Neural cell (in vitro differentiated cells): ENCODE measurements around the gene KBTBD3. TPM values are rescaled to one million over a fixed set of nuclear protein-coding genes. Genes with fewer than 3 reads are reported as not detected.
A peak's percentile ranks its signal among the peaks of the same experiment; 100 is the strongest.

Experiments
- H2AFZ ChIP-seq: fragments of 200-600, 300-800 bp; sonication (generic), shearing (Covaris generic); 2 replicates; pipeline ENCODE4 v1.6.0; 2014; ENCODE audit warnings: low read depth, mild to moderate bottlenecking, antibody characterized with exemption, low read length, moderate library complexity
- H3F3A ChIP-seq: fragments of 200-600 bp; shearing (Covaris generic); 2 replicates; pipeline ENCODE4 v1.6.1; 2016; ENCODE audit warnings: mild to moderate bottlenecking, moderate library complexity, mixed read lengths, antibody characterized with exemption, low read length; ENCODE audit not compliant: insufficient read depth, poor library complexity, severe bottlenecking
- H3K27ac ChIP-seq: fragments of 200-600, 300-800 bp; sonication (generic), shearing (Covaris generic); 2 replicates; pipeline ENCODE4 v1.5.1; 2014; ENCODE audit warnings: mild to moderate bottlenecking, low read length, moderate library complexity
- H3K27me3 ChIP-seq: fragments of 300-800, 200-600 bp; sonication (generic), shearing (Covaris generic); 2 replicates; pipeline ENCODE4 v1.6.0; 2014; ENCODE audit warnings: mild to moderate bottlenecking, low read depth, low read length, moderate library complexity; ENCODE audit not compliant: insufficient read depth
- H3K36me3 ChIP-seq: fragments of 300-800, 200-600 bp; sonication (generic), shearing (Covaris generic); 2 replicates; pipeline ENCODE4 v1.5.1; 2014; ENCODE audit warnings: mild to moderate bottlenecking, antibody characterized with exemption, low read length, moderate library complexity; ENCODE audit not compliant: insufficient read depth
- H3K4me2 ChIP-seq: fragments of 300-800, 200-600 bp; sonication (generic), shearing (Covaris generic); 2 replicates; pipeline ENCODE4 v1.6.0; 2014; ENCODE audit warnings: mild to moderate bottlenecking, low read length
- H3K4me3 ChIP-seq: fragments of 300-800, 200-600 bp; sonication (generic), shearing (Covaris generic); 2 replicates; pipeline ENCODE4 v1.5.1; 2014; ENCODE audit warnings: mild to moderate bottlenecking, low read length, moderate library complexity
- H3K79me2 ChIP-seq: fragments of 200-600 bp; shearing (Covaris generic); replicated peaks from 2 replicates; pipeline ENCODE4 v1.6.0; 2014; ENCODE audit warnings: mild to moderate bottlenecking, low read length, moderate library complexity; ENCODE audit not compliant: insufficient read depth
- H3K9ac ChIP-seq: fragments of 300-800, 200-600 bp; sonication (generic), shearing (Covaris generic); 2 replicates; pipeline ENCODE4 v1.6.1; 2016; ENCODE audit warnings: mild to moderate bottlenecking, low read length, mixed read lengths
- H3K9me2 ChIP-seq: fragments of 200-600 bp; shearing (Covaris generic); 2 replicates; pipeline ENCODE4 v1.6.1; 2016; ENCODE audit warnings: mild to moderate bottlenecking, low read length, mixed read lengths; ENCODE audit not compliant: insufficient read depth
- H3K9me3 ChIP-seq: fragments of 200-600, 300-800 bp; sonication (generic), shearing (Covaris generic); 2 replicates; pipeline ENCODE4 v1.6.1; 2016; ENCODE audit warnings: mild to moderate bottlenecking, mixed run types, low read length, moderate library complexity, mixed read lengths
- H4K20me1 ChIP-seq: fragments of 200-600 bp; shearing (Covaris generic); 2 replicates; pipeline ENCODE4 v1.6.1; 2016; ENCODE audit warnings: mild to moderate bottlenecking, mixed run types; ENCODE audit not compliant: insufficient read depth
- EP300 ChIP-seq: fragments of 450-650 bp; conservative IDR thresholded peaks from 2 replicates; pipeline ENCODE4 v1.6.1; 2014; ENCODE audit warnings: antibody characterized with exemption, mild to moderate bottlenecking, moderate library complexity; ENCODE audit not compliant: poor library complexity, severe bottlenecking
- EZH2 ChIP-seq: fragments of 200-600, 300-800 bp; shearing (Covaris generic), sonication (generic); IDR thresholded peaks from 2 replicates; pipeline ENCODE4 v1.6.1; 2014; ENCODE audit warnings: antibody characterized with exemption, low read length, borderline replicate concordance, mild to moderate bottlenecking; ENCODE audit not compliant: insufficient read depth, poor library complexity, severe bottlenecking
- MXI1 ChIP-seq: fragments of 450-650 bp; conservative IDR thresholded peaks from 2 replicates; pipeline ENCODE4 v1.6.1; 2014; ENCODE audit warnings: antibody characterized with exemption, mild to moderate bottlenecking; ENCODE audit not compliant: poor library complexity, severe bottlenecking
- POLR2AphosphoS5 ChIP-seq: IDR thresholded peaks from 2 replicates; pipeline ENCODE4 v1.6.1; 2012
- RAD21 ChIP-seq: fragments of 450-650 bp; conservative IDR thresholded peaks from 2 replicates; pipeline ENCODE4 v1.6.1; 2014; ENCODE audit warnings: antibody characterized with exemption, mild to moderate bottlenecking, moderate library complexity
- REST ChIP-seq: IDR thresholded peaks from 2 replicates; pipeline ENCODE4 v1.6.1; 2012; ENCODE audit warnings: borderline replicate concordance
- SMC3 ChIP-seq: fragments of 450-650 bp; conservative IDR thresholded peaks from 2 replicates; pipeline ENCODE4 v1.6.1; 2014; ENCODE audit warnings: antibody characterized with exemption, mild to moderate bottlenecking, moderate library complexity; ENCODE audit not compliant: poor library complexity
- TAF1 ChIP-seq: IDR thresholded peaks from 2 replicates; pipeline ENCODE4 v1.6.1; 2012; ENCODE audit warnings: low read depth
- polyA plus RNA-seq: library from polyadenylated mRNA; depleted of rRNA; stranded (reverse); fragments of >200 nt; gene quantifications from 2 replicates; pipeline ENCODE4 v1.2.3, GENCODE V29; 2014
- TF ChIP-seq, protein P1 (sequence below): fragments of 450-650 bp; IDR thresholded peaks from 2 replicates; pipeline ENCODE4 v1.5.1; 2014; ENCODE audit warnings: antibody characterized with exemption, mild to moderate bottlenecking, moderate library complexity; ENCODE audit not compliant: poor library complexity, severe bottlenecking

KBTBD3 gene
- polyA plus RNA-seq, 1 donor from 2014 or later, result 7.3 TPM

- Histone ChIP-seq H4K20me1 (no peaks in the 10 kb centered on the region), H3F3A (no peaks in the 10 kb centered on the region), H3K27me3 (no peaks in the 10 kb centered on the region), H3K27ac (no peak overlapping the region), H2AFZ (no peak overlapping the region), H3K9me3 (no peaks in the 10 kb centered on the region), H3K4me3 (peak overlapping the region; percentile 48), H3K79me2 (peaks cover 69% of the 10 kb centered on the region), H3K36me3 (peaks cover 3% of the 10 kb centered on the region), H3K4me2 (no peak overlapping the region), H3K9ac (no peak overlapping the region), H3K9me2 (no peaks in the 10 kb centered on the region)
- TF ChIP-seq RAD21, result no peak
- TF ChIP-seq REST, result no peak
- no peak for TF ChIP-seq EZH2
- TF ChIP-seq MXI1, result no peak
- TF ChIP-seq TAF1, result no peak
- TF ChIP-seq SMC3, result no peak
- TF ChIP-seq EP300, result no peak
- TF ChIP-seq, protein P1, sequence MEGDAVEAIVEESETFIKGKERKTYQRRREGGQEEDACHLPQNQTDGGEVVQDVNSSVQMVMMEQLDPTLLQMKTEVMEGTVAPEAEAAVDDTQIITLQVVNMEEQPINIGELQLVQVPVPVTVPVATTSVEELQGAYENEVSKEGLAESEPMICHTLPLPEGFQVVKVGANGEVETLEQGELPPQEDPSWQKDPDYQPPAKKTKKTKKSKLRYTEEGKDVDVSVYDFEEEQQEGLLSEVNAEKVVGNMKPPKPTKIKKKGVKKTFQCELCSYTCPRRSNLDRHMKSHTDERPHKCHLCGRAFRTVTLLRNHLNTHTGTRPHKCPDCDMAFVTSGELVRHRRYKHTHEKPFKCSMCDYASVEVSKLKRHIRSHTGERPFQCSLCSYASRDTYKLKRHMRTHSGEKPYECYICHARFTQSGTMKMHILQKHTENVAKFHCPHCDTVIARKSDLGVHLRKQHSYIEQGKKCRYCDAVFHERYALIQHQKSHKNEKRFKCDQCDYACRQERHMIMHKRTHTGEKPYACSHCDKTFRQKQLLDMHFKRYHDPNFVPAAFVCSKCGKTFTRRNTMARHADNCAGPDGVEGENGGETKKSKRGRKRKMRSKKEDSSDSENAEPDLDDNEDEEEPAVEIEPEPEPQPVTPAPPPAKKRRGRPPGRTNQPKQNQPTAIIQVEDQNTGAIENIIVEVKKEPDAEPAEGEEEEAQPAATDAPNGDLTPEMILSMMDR, result no peak
- no peak for TF ChIP-seq POLR2AphosphoS5
Observed at GRCh38 chr11:106082096-106082495, 4.9 kb upstream of the KBTBD3 start.

DNA sequence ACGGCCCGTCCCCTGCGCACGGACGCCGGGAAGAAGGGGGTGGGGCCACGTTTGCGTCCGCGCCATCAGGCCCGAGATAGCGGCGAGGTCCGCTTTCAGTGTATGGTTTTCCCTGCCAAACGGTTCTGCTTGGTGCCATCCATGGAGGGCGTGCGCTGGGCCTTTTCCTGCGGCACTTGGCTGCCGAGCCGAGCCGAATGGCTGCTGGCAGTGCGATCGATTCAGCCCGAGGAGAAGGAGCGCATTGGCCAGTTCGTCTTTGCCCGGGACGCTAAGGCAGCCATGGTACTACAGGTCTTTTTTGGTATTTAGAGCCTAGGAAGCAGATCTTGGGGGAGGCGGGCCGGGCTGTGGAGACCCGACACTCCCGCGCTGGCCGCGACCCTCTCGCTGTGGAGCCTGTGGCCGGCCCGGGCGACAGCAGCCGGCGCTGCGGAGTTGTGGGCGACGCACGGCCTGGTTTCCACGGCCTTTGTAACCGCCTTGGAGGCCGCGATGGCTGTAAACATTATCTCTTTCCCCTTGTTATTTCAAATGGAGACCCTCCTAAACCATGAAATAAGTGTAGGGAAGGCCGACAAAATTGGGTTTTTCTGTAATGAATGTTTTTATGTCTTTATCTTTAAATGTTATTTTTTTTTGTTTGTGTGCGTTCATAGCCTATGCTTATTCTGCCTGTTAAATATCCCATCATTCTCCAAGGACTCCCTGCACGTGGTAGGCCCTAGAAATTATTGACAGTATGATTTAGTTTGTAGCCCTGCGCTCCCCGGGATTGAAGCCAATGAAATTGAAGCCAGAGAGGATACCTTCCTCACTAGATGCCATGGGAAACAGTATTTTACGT lies 685 bp upstream of the KBTBD3 start, which contains the start of gene AASDHPPT:
TSS of gene AASDHPPT (plus strand) at position 54 of the 847 bp plus-strand sequence. CDS start at position 103, 49 bp downstream.
- peaks cover 3% of the 10 kb centered on the region for H3K36me3 ChIP-seq
- H4K20me1 ChIP-seq, result no peaks in the 10 kb centered on the region
- peaks cover 49% of the 10 kb centered on the region for H3K79me2 ChIP-seq
- H3K9me3 ChIP-seq, result no peaks in the 10 kb centered on the region
- peak within 1 kb of the TSS; percentile 93 for H2AFZ ChIP-seq
- H3K4me3 ChIP-seq, result peak within 1 kb of the TSS; percentile 81
- H3F3A ChIP-seq, result peaks cover 3% of the 10 kb centered on the region
- no peaks in the 10 kb centered on the region for H3K9me2 ChIP-seq
- no peaks in the 10 kb centered on the region for H3K27me3 ChIP-seq
- H3K4me2 ChIP-seq, result peak within 1 kb of the TSS; percentile 98
- H3K27ac ChIP-seq, result peak within 1 kb of the TSS; percentile 97
- TF ChIP-seq MXI1 (peak; percentile 73), REST (peak; percentile 81), RAD21 (no peak), POLR2AphosphoS5 (peak; percentile 66), SMC3 (peak; percentile 3)
- TF ChIP-seq, protein P1, result peak; percentile 21
- peak within 1 kb of the TSS; percentile 98 for H3K9ac ChIP-seq
